ENCODE measurements around the gene PPARG. TPM values are rescaled to one million over a fixed set of nuclear protein-coding genes. Genes with fewer than 3 reads are reported as not detected.

The PPARG gene
- total RNA-seq, 1 donor from 2014 or later: 0.37 TPM

GRCh38 chr3:12345584-12346494 lies 57.0 kb downstream of the PPARG start:
- H3K27me3 Mint-ChIP-seq (ENCODE audit: unreplicated experiment): no peaks in the 10 kb centered on the region
- no peak for DNase-seq
- H3K27ac Mint-ChIP-seq (ENCODE audit: unreplicated experiment): no peak overlapping the region
- TF ChIP-seq CTCF (IDR thresholded peaks at IDR 0.05; ENCODE audit: partially characterized antibody, unreplicated experiment): no peak
- no peaks in the 10 kb centered on the region for H3K9me3 Mint-ChIP-seq (ENCODE audit: unreplicated experiment)
- no peaks in the 10 kb centered on the region for H3K36me3 Mint-ChIP-seq (ENCODE audit: unreplicated experiment)
- no peak overlapping the region for H3K4me3 Mint-ChIP-seq (ENCODE audit: unreplicated experiment)
- no peaks in the 10 kb centered on the region for H3K4me1 Mint-ChIP-seq (ENCODE audit: low read depth, unreplicated experiment)

GRCh38 chr3:12347301-12347700 lies 58.4 kb downstream of the PPARG start:
- no peak for DNase-seq
- Mint-ChIP-seq H3K4me3 (ENCODE audit: unreplicated experiment) (no peak overlapping the region), H3K9me3 (ENCODE audit: unreplicated experiment) (no peaks in the 10 kb centered on the region), H3K36me3 (ENCODE audit: unreplicated experiment) (no peaks in the 10 kb centered on the region), H3K4me1 (ENCODE audit: low read depth, unreplicated experiment) (no peaks in the 10 kb centered on the region), H3K27me3 (ENCODE audit: unreplicated experiment) (no peaks in the 10 kb centered on the region), H3K27ac (ENCODE audit: unreplicated experiment) (no peak overlapping the region)
- no peak for TF ChIP-seq CTCF (IDR thresholded peaks at IDR 0.05; ENCODE audit: partially characterized antibody, unreplicated experiment)

- DNase-seq: no peak
- no peaks in the 10 kb centered on the region for H3K36me3 Mint-ChIP-seq (ENCODE audit: unreplicated experiment)
- no peak overlapping the region for H3K4me3 Mint-ChIP-seq (ENCODE audit: unreplicated experiment)
- H3K27ac Mint-ChIP-seq (ENCODE audit: unreplicated experiment): no peak overlapping the region
- H3K4me1 Mint-ChIP-seq (ENCODE audit: low read depth, unreplicated experiment): no peaks in the 10 kb centered on the region
- no peaks in the 10 kb centered on the region for H3K27me3 Mint-ChIP-seq (ENCODE audit: unreplicated experiment)
- no peak for TF ChIP-seq CTCF (IDR thresholded peaks at IDR 0.05; ENCODE audit: partially characterized antibody, unreplicated experiment)
- no peaks in the 10 kb centered on the region for H3K9me3 Mint-ChIP-seq (ENCODE audit: unreplicated experiment)
These were observed 61.3 kb downstream of the PPARG start for GRCh38 chr3:12349895-12350811.

- H3K27ac Mint-ChIP-seq (ENCODE audit: unreplicated experiment): no peak overlapping the region
- TF ChIP-seq CTCF (IDR thresholded peaks at IDR 0.05; ENCODE audit: partially characterized antibody, unreplicated experiment): no peak
- H3K36me3 Mint-ChIP-seq (ENCODE audit: unreplicated experiment): no peaks in the 10 kb centered on the region
- no peak overlapping the region for H3K4me3 Mint-ChIP-seq (ENCODE audit: unreplicated experiment)
- no peaks in the 10 kb centered on the region for H3K4me1 Mint-ChIP-seq (ENCODE audit: low read depth, unreplicated experiment)
- H3K27me3 Mint-ChIP-seq (ENCODE audit: unreplicated experiment): no peaks in the 10 kb centered on the region
- no peaks in the 10 kb centered on the region for H3K9me3 Mint-ChIP-seq (ENCODE audit: unreplicated experiment)
- no peak for DNase-seq
These were observed 62.3 kb downstream of the PPARG start for GRCh38 chr3:12351145-12351544.

Data from glutamatergic neuron (in vitro differentiated cells).